CD4-positive, alpha-beta T cell treated with Interleukin-12 subunit alpha and Interleukin-12 subunit beta, for 1 hour (primary cell): ENCODE data around the gene SNPH.
"Not testable (repeated sequence)": the region's sequence is repeated elsewhere in the genome, so short reads cannot be mapped to it uniquely, and the experiment has no call there.

Experiments
- DNase-seq: peaks from one replicate; pipeline ENCODE4 v3.0.0-alpha.2; 2020

Gene SNPH

GRCh38 chr20:1266167-1266973 lies at the start of gene SNPH:
Gene SNPH (plus strand): TSS chr20:1266294. CDS start chr20:1296240, 29,946 bp downstream.
- DNase-seq, result peak; percentile 82

GRCh38 chr20:1216527-1217427 lies 49.3 kb upstream of the SNPH start:
- DNase-seq, result not testable (repeated sequence)

- DNase-seq, result not testable (repeated sequence)
Measured at GRCh38 chr20:1222750-1223149, 43.3 kb upstream of the SNPH start.

GRCh38 chr20:1224205-1224890 lies 41.7 kb upstream of the SNPH start:
- DNase-seq, result no peak

- no peak for DNase-seq
Measured at GRCh38 chr20:1225263-1225782, 40.8 kb upstream of the SNPH start.

- DNase-seq, result peak; percentile 80
Measured at GRCh38 chr20:1225783-1226654, 40.1 kb upstream of the SNPH start, which contains the start of gene RAD21L1. Gene RAD21L1 (plus strand): TSS chr20:1226044. CDS start chr20:1228454, 2,410 bp downstream.

GRCh38 chr20:1229541-1229940 lies 36.6 kb upstream of the SNPH start:
- DNase-seq, result no peak

GRCh38 chr20:1232286-1233111 lies 33.6 kb upstream of the SNPH start:
- no peak for DNase-seq

- DNase-seq, result no peak
Measured at GRCh38 chr20:1240549-1240948, 25.5 kb upstream of the SNPH start.

GRCh38 chr20:1241456-1241855 lies 24.6 kb upstream of the SNPH start:
- DNase-seq, result no peak

- no peak for DNase-seq
Measured at GRCh38 chr20:1242099-1242498, 24.0 kb upstream of the SNPH start.

- no peak for DNase-seq
Measured at GRCh38 chr20:1242530-1242929, 23.6 kb upstream of the SNPH start.

- DNase-seq, result no peak
Measured at GRCh38 chr20:1245578-1245977, 20.5 kb upstream of the SNPH start.

- DNase-seq, result no peak
Measured at GRCh38 chr20:1247689-1248088, 18.4 kb upstream of the SNPH start.

GRCh38 chr20:1250282-1250681 lies 15.8 kb upstream of the SNPH start:
- not testable (repeated sequence) for DNase-seq

GRCh38 chr20:1252416-1252815 lies 13.7 kb upstream of the SNPH start:
- DNase-seq, result no peak

- DNase-seq, result no peak
Measured at GRCh38 chr20:1254254-1254653, 11.8 kb upstream of the SNPH start.

- no peak for DNase-seq
Measured at GRCh38 chr20:1255675-1256074, 10.4 kb upstream of the SNPH start.

- no peak for DNase-seq
Measured at GRCh38 chr20:1263853-1264252, 2.2 kb upstream of the SNPH start.

- no peak for DNase-seq
Measured at GRCh38 chr20:1264727-1265126, 1.4 kb upstream of the SNPH start.
